K562 (cell line): ENCODE measurements around the gene ADSS2.

Source experiments
- ARID1B ChIP-seq: fragments of 450-650 bp; IDR thresholded peaks from 2 replicates; pipeline ENCODE4 v1.6.1; 2016; ENCODE audit warnings: antibody characterized with exemption, mild to moderate bottlenecking, inconsistent platforms
- ATF6 ChIP-seq: sonication (generic); formaldehyde crosslinking; IDR thresholded peaks from 2 replicates; pipeline ENCODE4 v1.4.0; 2020; ENCODE audit warnings: mild to moderate bottlenecking, missing genetic modification reagents
- CBX2 ChIP-seq: fragments of 200-600 bp; sonication (generic); IDR thresholded peaks from one replicate; pipeline ENCODE4 v1.6.1; 2012; ENCODE audit warnings: mild to moderate bottlenecking, low read length, inconsistent platforms; ENCODE audit not compliant: insufficient read depth, poor library complexity, severe bottlenecking
- ILF3 ChIP-seq: fragments of 450-650 bp; IDR thresholded peaks from 2 replicates; pipeline ENCODE4 v1.6.1; 2018; ENCODE audit warnings: antibody characterized with exemption, mild to moderate bottlenecking, moderate library complexity, borderline replicate concordance
- KDM1A ChIP-seq, 2 experiments: fragments of 450-650 bp; IDR thresholded peaks; 2 replicates each; pipeline ENCODE4 v1.6.1; 2016; ENCODE audit warnings: mild to moderate bottlenecking in 2 of 2
- NCOR1 ChIP-seq: fragments of 450-650 bp; IDR thresholded peaks from 2 replicates; pipeline ENCODE4 v1.6.1; 2016; ENCODE audit warnings: mild to moderate bottlenecking, moderate library complexity
- NFYB ChIP-seq: IDR thresholded peaks from 2 replicates; pipeline ENCODE4 v1.6.1; 2011; ENCODE audit warnings: mild to moderate bottlenecking, moderate library complexity; ENCODE audit not compliant: insufficient read length; ENCODE audit errors: extremely low read depth
- RAD51 ChIP-seq: fragments of 450-650 bp; IDR thresholded peaks from 2 replicates; pipeline ENCODE4 v1.7.1; 2016; ENCODE audit warnings: low read depth, mild to moderate bottlenecking, borderline replicate concordance
- SUPT5H ChIP-seq: fragments of 450-650 bp; IDR thresholded peaks from 2 replicates; pipeline ENCODE4 v1.6.1; 2016
- TRIM24 ChIP-seq, 2 experiments: fragments of 450-650 bp; IDR thresholded peaks; 2 replicates each; pipeline ENCODE4 v1.6.1; 2016
- ZNF780A ChIP-seq: fragments of 250-450 bp; sonication (Bioruptor Pico); IDR thresholded peaks from 2 replicates; pipeline ENCODE4 v1.5.0; 2021; ENCODE audit warnings: mild to moderate bottlenecking
- TF ChIP-seq, protein P1 (sequence below): sonication (generic); formaldehyde crosslinking; IDR thresholded peaks from 2 replicates; pipeline ENCODE4 v1.9.0; 2022; ENCODE audit warnings: mild to moderate bottlenecking, missing genetic modification reagents
- TF ChIP-seq, protein P2 (sequence below), 3 experiments: IDR thresholded peaks in 2 of 3; conservative IDR thresholded peaks in 1 of 3; 2 replicates each; pipeline ENCODE4 v1.5.1; 2011 to 2012; ENCODE audit warnings: low read length in 3 of 3, mild to moderate bottlenecking in 3 of 3, control low read depth in 2 of 3, improper control_type of control experiment in 1 of 3, inconsistent platforms in 1 of 3, low read depth in 1 of 3, mixed read lengths in 1 of 3, moderate library complexity in 1 of 3; ENCODE audit not compliant: insufficient read depth in 2 of 3

- TF ChIP-seq, protein P1, sequence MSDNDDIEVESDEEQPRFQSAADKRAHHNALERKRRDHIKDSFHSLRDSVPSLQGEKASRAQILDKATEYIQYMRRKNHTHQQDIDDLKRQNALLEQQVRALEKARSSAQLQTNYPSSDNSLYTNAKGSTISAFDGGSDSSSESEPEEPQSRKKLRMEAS (CRISPR knock-in tag) = no peak
- TF ChIP-seq ZNF780A (CRISPR knock-in tag) (no peak), ILF3 (no peak), NFYB (no peak), RAD51 (no peak), SUPT5H (no peak; the same call in 1 of the 2 replicates), CBX2 (no peak), ATF6 (CRISPR knock-in tag) (no peak), TRIM24 (IDR thresholded peaks at IDR 0.05) (no peak), ARID1B (no peak), NCOR1 (no peak), KDM1A (IDR thresholded peaks at IDR 0.05) (no peak)
- TF ChIP-seq, protein P2, sequence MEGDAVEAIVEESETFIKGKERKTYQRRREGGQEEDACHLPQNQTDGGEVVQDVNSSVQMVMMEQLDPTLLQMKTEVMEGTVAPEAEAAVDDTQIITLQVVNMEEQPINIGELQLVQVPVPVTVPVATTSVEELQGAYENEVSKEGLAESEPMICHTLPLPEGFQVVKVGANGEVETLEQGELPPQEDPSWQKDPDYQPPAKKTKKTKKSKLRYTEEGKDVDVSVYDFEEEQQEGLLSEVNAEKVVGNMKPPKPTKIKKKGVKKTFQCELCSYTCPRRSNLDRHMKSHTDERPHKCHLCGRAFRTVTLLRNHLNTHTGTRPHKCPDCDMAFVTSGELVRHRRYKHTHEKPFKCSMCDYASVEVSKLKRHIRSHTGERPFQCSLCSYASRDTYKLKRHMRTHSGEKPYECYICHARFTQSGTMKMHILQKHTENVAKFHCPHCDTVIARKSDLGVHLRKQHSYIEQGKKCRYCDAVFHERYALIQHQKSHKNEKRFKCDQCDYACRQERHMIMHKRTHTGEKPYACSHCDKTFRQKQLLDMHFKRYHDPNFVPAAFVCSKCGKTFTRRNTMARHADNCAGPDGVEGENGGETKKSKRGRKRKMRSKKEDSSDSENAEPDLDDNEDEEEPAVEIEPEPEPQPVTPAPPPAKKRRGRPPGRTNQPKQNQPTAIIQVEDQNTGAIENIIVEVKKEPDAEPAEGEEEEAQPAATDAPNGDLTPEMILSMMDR (IDR thresholded peaks at IDR 0.05 in 2 of 3, conservative IDR thresholded peaks at IDR 0.05 in 1 of 3; ENCODE audit: insufficient read depth in 2 of 3, low read depth in 1 of 3, low read length in 3 of 3) = no peak
These were observed 54.6 kb downstream of the ADSS2 start for GRCh38 chr1:244397131-244397530.
